Pancreas (tissue), 10 donors: ENCODE measurements around the gene RNF44. TPM values are rescaled to one million over a fixed set of nuclear protein-coding genes. Genes with fewer than 3 reads are reported as not detected.

ENCODE experiments used
- ATAC-seq, 4 donors: fragments of 200-7000 bp; cut with Tn5 transposase; one replicate each; pipeline versions ENCODE4 v1.8.0 to v1.9.1; 2020; ENCODE audit warnings: mild to moderate bottlenecking in 4 of 4, moderate library complexity in 4 of 4
- DNase-seq, 6 donors: peaks; one replicate each; pipeline ENCODE4 v3.0.0-alpha.2; 2020
- FAIRE-seq: peaks from 2 replicates; lab custom pipeline; 2012; peaks lifted over from hg19 to GRCh38; lab: Jason Lieb, UNC
- H3K27ac ChIP-seq, 4 donors: fragments of 200-600 bp; sonication (generic); 1 replicate in 3 of 4; 2 replicates in 1 of 4; pipeline versions ENCODE4 v1.5.0 to v1.8.0; 2020
- H3K27me3 ChIP-seq, 4 donors: fragments of 200-600 bp; one replicate each; pipeline ENCODE4 v1.8.0; 2021
- H3K36me3 ChIP-seq, 3 donors: fragments of 200-600 bp; sonication (generic) in 1 of 3; one replicate each; pipeline versions ENCODE4 v1.5.0 to v1.8.0; 2020 to 2021
- H3K4me1 ChIP-seq, 3 donors: fragments of 200-600 bp; one replicate each; pipeline ENCODE4 v1.8.0; 2021
- H3K4me3 ChIP-seq, 4 donors: fragments of 200-600 bp; sonication (generic) in 2 of 4; one replicate each; pipeline versions ENCODE4 v1.5.0 to v1.8.0; 2020 to 2021
- H3K9me3 ChIP-seq, 4 donors: fragments of 200-600 bp; one replicate each; pipeline ENCODE4 v1.8.0; 2021
- WGBS, 2 donors: extraction: QIAGEN DNeasy Blood & Tissue Kit; methylation state at CpG; one replicate each; pipeline ENCODE4 v1.1.7; 2013; 5-methylcytosine and 5-hydroxymethylcytosine counted together
- intact Hi-C, 3 donors: fragments of 100-400 bp; cut with DNase I; formaldehyde crosslinking; loops; one replicate each; pipeline versions ENCODE4 v1.11.1 to v1.14.2; 2022
- polyA plus RNA-seq, 2 donors: library from polyadenylated mRNA; stranded (reverse); fragments of 200-250 nt; gene quantifications; one replicate each; pipeline ENCODE4 v1.2.3, GENCODE V29; 2013
- total RNA-seq, 6 donors: library from RNA; stranded (reverse); fragmentation: NEBNext Ultra II Directional in 4 of 6; extraction: Animal tissue kit (Norgen Biotek cat#: 25700) in 4 of 6; gene quantifications; one replicate each; pipeline versions ENCODE4 v1.2.1 to v1.2.4, GENCODE V29; 2021 to 2023
- TF ChIP-seq, protein P1 (sequence below), 4 donors: fragments of 200-600 bp; sonication (generic) in 3 of 4; IDR thresholded peaks; one replicate each; pipeline versions ENCODE4 v1.5.0 to v1.8.0; 2021; ENCODE audit warnings: antibody characterized with exemption in 4 of 4
- donor health status: healthy with polysubstance abuse.
- donor health status: DM: no; HTN: no; CAD: no; lungs with moderate emphysema.
- donor health status: DM: no; HTN: no; CAD: no.
- donor health status: control.
- donor health status: control.
- donor health status: Bipolar disorder and iron deficiency.
- donor health status: DM: yes; HTN: yes; CAD: no.
- donor health status: DM: no; HTN: no; CAD: no.
- donor health status: DM: no; HTN: no; CAD: no.
- donor health status: DM: yes; HTN: yes; CAD: no.

RNF44 gene
- total and polyA plus RNA-seq, 8 donors: 13.8 to 36.6 (median 18.5) TPM

DNA sequence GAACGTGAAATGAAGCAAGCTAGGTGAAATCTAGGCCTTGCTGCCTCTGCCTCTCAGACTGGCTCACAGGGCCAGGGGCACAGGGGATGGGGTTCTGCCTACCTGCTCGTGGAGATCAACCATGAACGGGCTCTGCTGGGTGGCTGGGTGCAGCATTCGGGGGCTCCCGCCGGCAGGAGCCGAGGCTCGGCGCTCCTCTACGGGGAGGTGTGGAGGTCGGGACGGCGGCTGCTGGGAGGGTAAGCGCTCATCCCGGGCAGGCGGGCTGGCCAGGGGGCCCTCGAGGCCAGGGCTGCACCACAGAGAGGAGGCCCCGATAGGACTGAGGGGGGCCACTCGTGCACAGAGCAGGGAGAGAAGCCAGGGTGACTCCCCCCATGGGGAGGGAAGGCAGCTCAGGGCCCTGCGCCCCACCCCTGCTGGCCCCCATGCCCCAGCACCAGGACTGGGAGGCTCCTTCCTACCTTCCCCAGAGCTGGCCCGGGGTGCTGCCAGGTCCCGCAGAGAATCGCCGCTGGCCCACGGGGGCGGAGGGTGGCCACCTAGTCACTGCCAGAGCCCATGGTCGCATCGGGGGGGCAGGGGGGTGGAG lies 5.2 kb downstream of the RNF44 start:
- intact Hi-C loops: no loop called here
- H3K4me1 ChIP-seq: peaks cover 20 to 28% (median 22%) of the 10 kb centered on the region in 3 donors
- no peak for ATAC-seq
- DNase-seq: peak in 1 of 6 donors; percentile 82
- H3K36me3 ChIP-seq: peaks cover 11 to 38% (median 16%) of the 10 kb centered on the region in 3 donors
- H3K9me3 ChIP-seq: no peaks in the 10 kb centered on the region
- H3K27me3 ChIP-seq: no peaks in the 10 kb centered on the region
- no peak overlapping the region for H3K4me3 ChIP-seq
- WGBS, 2 donors: 87 to 89% methylated on average over 22 to 28 of the region's 28 CpGs
- H3K27ac ChIP-seq: no peak overlapping the region
- TF ChIP-seq, protein P1, sequence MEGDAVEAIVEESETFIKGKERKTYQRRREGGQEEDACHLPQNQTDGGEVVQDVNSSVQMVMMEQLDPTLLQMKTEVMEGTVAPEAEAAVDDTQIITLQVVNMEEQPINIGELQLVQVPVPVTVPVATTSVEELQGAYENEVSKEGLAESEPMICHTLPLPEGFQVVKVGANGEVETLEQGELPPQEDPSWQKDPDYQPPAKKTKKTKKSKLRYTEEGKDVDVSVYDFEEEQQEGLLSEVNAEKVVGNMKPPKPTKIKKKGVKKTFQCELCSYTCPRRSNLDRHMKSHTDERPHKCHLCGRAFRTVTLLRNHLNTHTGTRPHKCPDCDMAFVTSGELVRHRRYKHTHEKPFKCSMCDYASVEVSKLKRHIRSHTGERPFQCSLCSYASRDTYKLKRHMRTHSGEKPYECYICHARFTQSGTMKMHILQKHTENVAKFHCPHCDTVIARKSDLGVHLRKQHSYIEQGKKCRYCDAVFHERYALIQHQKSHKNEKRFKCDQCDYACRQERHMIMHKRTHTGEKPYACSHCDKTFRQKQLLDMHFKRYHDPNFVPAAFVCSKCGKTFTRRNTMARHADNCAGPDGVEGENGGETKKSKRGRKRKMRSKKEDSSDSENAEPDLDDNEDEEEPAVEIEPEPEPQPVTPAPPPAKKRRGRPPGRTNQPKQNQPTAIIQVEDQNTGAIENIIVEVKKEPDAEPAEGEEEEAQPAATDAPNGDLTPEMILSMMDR (IDR thresholded peaks at IDR 0.05): no peak
- FAIRE-seq: no peak

DNA sequence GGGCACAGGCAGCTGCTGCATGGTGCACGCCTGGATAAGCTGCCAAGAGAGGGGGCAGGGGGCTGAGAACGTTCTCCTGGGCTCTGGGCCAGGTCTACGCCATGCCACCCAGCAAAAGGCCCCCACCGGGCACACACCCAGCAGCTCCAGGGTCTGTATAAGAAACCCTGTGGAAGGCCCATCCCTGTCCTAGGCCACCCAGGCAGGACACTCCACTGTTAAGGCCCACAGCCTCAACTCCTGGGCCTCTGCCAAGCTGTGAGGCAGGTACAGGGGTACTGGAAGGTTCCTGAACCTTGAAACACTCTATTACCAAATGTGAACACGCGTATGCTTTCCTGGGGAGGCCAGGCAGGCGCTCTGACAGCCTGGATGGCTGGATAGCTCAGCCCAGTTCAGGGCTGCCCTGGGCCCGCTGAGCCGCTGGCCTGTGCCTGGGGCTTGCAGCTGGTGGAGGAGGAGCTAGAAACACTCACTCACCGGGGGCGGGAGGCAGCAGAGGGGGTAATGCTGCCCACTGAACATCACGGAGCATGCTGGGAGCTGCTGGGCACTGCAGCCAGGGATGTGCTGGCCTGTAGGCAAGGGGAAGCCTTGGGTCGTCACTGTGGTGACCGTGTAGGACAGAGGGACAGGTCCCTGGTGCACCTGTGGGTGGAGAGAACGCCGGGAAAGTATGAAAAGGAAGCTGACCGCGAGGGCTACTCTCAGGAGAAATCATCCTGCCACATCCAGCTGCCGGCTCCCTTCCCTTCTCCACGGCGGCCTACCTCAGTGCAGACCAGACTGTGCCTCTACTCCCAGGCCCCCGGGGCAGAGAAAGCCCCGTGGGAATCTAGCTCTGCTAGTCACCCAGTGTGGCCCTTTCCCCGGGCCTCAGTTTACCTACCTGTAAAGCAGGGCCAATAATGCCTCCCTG lies 6.0 kb downstream of the RNF44 start:
- intact Hi-C loops: no loop called here
- WGBS, 2 donors: 75% methylated on average over 23 to 24 of the region's 24 CpGs
- ATAC-seq: no peak
- FAIRE-seq: no peak
- DNase-seq: peak in 1 of 6 donors; percentile 70
- Histone ChIP-seq H3K9me3 (no peaks in the 10 kb centered on the region), H3K27ac (no peak overlapping the region), H3K27me3 (no peaks in the 10 kb centered on the region), H3K4me1 (peaks cover 20 to 28% (median 22%) of the 10 kb centered on the region in 3 donors), H3K36me3 (peaks cover 11 to 38% (median 16%) of the 10 kb centered on the region in 3 donors), H3K4me3 (no peak overlapping the region)
- TF ChIP-seq, protein P1 (IDR thresholded peaks at IDR 0.05): no peak

- H3K27ac ChIP-seq: no peak overlapping the region
- ATAC-seq: no peak
- TF ChIP-seq, protein P1 (IDR thresholded peaks at IDR 0.05): no peak
- no peaks in the 10 kb centered on the region for H3K9me3 ChIP-seq
- no peak for FAIRE-seq
- intact Hi-C loops: no loop called here
- H3K27me3 ChIP-seq: no peaks in the 10 kb centered on the region
- H3K36me3 ChIP-seq: peaks cover 11 to 38% (median 16%) of the 10 kb centered on the region in 3 donors
- WGBS, 2 donors: 81 to 85% methylated on average over 25 to 28 of the region's 28 CpGs
- peak in 1 of 6 donors; percentile 83 for DNase-seq
- H3K4me3 ChIP-seq: no peak overlapping the region
- peaks cover 19 to 24% (median 22%) of the 10 kb centered on the region in 3 donors for H3K4me1 ChIP-seq
These were observed 6.7 kb downstream of the RNF44 start for GRCh38 chr5:176530393-176530982.

DNA sequence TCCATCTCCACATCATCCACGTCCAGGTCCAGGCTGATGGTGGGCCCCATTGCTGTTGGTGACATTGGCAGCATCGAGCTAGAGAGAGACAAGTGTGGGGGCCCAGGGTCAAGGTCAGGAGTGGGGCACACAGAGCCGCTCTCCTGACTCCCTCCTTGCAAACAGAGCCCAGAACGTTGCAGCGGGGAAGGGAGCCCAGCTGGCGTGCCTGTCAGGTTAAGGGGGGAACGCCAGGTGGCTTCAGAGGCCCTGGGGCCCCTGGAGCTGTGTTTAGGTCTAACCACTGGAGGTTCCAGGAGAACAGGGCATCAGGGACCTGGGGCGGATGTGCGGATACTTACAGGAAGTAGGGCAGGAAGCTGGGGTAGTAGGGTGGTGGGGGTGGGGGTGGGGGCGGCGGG lies 7.5 kb downstream of the RNF44 start:
- intact Hi-C loops: no loop called here
- no peaks in the 10 kb centered on the region for H3K27me3 ChIP-seq
- TF ChIP-seq, protein P1 (IDR thresholded peaks at IDR 0.05): no peak
- H3K4me1 ChIP-seq: peaks cover 11 to 17% (median 16%) of the 10 kb centered on the region in 3 donors
- no peak overlapping the region for H3K4me3 ChIP-seq
- WGBS, 2 donors: 78 to 85% methylated on average over 9 to 11 of the region's 11 CpGs
- H3K27ac ChIP-seq: no peak overlapping the region
- no peak for FAIRE-seq
- H3K9me3 ChIP-seq: no peaks in the 10 kb centered on the region
- ATAC-seq: no peak
- peak in 1 of 6 donors; percentile 75 for DNase-seq
- H3K36me3 ChIP-seq: peaks cover 11 to 38% (median 16%) of the 10 kb centered on the region in 3 donors
